COLO668 (cell line): ENCODE data around the gene NDUFS3.
A peak's percentile ranks its signal among the peaks of the same experiment; 100 is the strongest.
"Not testable (repeated sequence)": the region's sequence is repeated elsewhere in the genome, so short reads cannot be mapped to it uniquely, and the experiment has no call there.

Source experiments
- DNase-seq: peaks from one replicate; lab custom pipeline; 2025; ENCODE audit not compliant: unreplicated experiment; lab: John Stamatoyannopoulos, UW

NDUFS3 gene

GRCh38 chr11:47558695-47559094 lies 20.2 kb upstream of the NDUFS3 start:
- DNase-seq: no peak

- no peak for DNase-seq
Measured at GRCh38 chr11:47560426-47560825, 18.4 kb upstream of the NDUFS3 start.

- not testable (repeated sequence) for DNase-seq
Measured at GRCh38 chr11:47562393-47562792, 16.5 kb upstream of the NDUFS3 start.

- DNase-seq: not testable (repeated sequence)
Measured at GRCh38 chr11:47564366-47564765, 14.5 kb upstream of the NDUFS3 start.

GRCh38 chr11:47564933-47565339 lies 13.9 kb upstream of the NDUFS3 start:
- DNase-seq: no peak

GRCh38 chr11:47565340-47566148 lies 13.3 kb upstream of the NDUFS3 start, which contains the start of gene PTPMT1:
PTPMT1 (plus strand) TSS chr11:47565599; CDS start chr11:47565623, 24 bp downstream.
- DNase-seq: peak; percentile 92

GRCh38 chr11:47566149-47566698 lies 12.7 kb upstream of the NDUFS3 start:
- DNase-seq: no peak

- DNase-seq: no peak
Measured at GRCh38 chr11:47569646-47570045, 9.2 kb upstream of the NDUFS3 start.

GRCh38 chr11:47570651-47571356 lies 8.1 kb upstream of the NDUFS3 start:
- no peak for DNase-seq

GRCh38 chr11:47571357-47571729 lies 7.5 kb upstream of the NDUFS3 start:
- DNase-seq: no peak

- no peak for DNase-seq
Measured at GRCh38 chr11:47571895-47572294, 7.0 kb upstream of the NDUFS3 start.

- no peak for DNase-seq
Measured at GRCh38 chr11:47572715-47573255, 6.1 kb upstream of the NDUFS3 start.

- no peak for DNase-seq
Measured at GRCh38 chr11:47573321-47573720, 5.6 kb upstream of the NDUFS3 start.

- no peak for DNase-seq
Measured at GRCh38 chr11:47577460-47578041, 1.3 kb upstream of the NDUFS3 start.

- no peak for DNase-seq
Measured at GRCh38 chr11:47583844-47584243, 5.0 kb downstream of the NDUFS3 start.

- DNase-seq: no peak
Measured at GRCh38 chr11:47586098-47586855, 7.4 kb downstream of the NDUFS3 start, which contains the start of gene FAM180B. FAM180B (plus strand) TSS chr11:47586678; CDS start chr11:47586769, 91 bp downstream.

GRCh38 chr11:47587039-47587716 lies 8.3 kb downstream of the NDUFS3 start:
- DNase-seq: no peak

- no peak for DNase-seq
Measured at GRCh38 chr11:47587723-47588326, 9.0 kb downstream of the NDUFS3 start.

GRCh38 chr11:47589118-47589517 lies 10.2 kb downstream of the NDUFS3 start:
- DNase-seq: no peak

- DNase-seq: no peak
Measured at GRCh38 chr11:47589584-47589976, 10.7 kb downstream of the NDUFS3 start.
